ENCODE data around the gene OR6Q1. TPM values are rescaled to one million over a fixed set of nuclear protein-coding genes. Genes with fewer than 3 reads are reported as not detected.

The OR6Q1 gene
- total and polyA plus RNA-seq, 2 of the 13 experiments (the other 11 are each of a cell fraction or from before 2014, with no cell fraction given) = not detected

DNA sequence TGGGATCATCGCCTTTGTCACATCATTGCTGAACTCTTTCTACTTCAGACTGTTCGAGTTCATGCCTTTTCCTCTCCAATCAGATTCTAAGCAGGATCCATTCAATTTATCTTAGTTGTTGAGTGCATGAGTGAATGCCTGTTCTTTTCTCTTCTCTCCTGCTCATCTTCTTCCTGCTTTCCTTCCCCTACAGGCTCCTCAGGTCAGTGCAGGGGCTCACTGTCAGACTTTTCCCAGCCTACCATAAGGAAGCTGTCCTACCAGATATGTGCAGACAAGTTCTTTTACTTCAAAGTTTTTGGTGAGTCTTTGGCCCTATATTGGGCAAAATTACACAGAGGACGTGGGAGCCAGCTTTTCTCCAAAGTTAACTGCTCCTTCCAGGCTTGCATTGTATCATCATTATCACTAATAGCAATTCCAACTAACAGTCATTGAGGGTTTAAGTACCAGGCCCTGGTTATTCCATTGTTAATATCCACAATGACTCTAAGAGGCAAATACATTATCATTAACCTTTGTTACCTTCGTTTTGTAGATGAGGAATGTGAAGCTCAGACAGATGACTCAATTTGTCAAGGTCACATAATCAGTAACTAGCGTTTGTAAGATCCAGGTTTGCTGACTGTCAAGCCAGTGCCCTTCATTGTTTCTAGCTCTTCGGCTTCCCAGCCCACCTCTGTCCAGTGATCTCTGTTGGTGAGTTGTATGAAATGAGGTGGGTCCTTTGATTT lies 30.4 kb downstream of the OR6Q1 start (continued):
- TF ChIP-seq GLI4 (CRISPR knock-in tag; IDR thresholded peaks at IDR 0.05; ENCODE audit: borderline replicate concordance) (no peak), HNRNPL (IDR thresholded peaks at IDR 0.05; ENCODE audit: low read depth, low read length) (no peak), EZH2 (conservative IDR thresholded peaks at IDR 0.05; ENCODE audit: low read depth, low read length) (no peak), MED1 (CRISPR knock-in tag; IDR thresholded peaks at IDR 0.05) (peak; percentile 56), MXI1 (IDR thresholded peaks at IDR 0.05; ENCODE audit: borderline replicate concordance, low read depth, low read length) (no peak), AGO2 (optimal IDR thresholded peaks at IDR 0.05; ENCODE audit: low read depth, low read length) (no peak), TRIM24 (CRISPR knock-in tag; IDR thresholded peaks at IDR 0.05) (no peak), ZNF326 (CRISPR knock-in tag; IDR thresholded peaks at IDR 0.05; ENCODE audit: borderline replicate concordance) (no peak), HOXD1 (CRISPR knock-in tag; IDR thresholded peaks at IDR 0.05) (no peak)
- TF ChIP-seq, protein P1, sequence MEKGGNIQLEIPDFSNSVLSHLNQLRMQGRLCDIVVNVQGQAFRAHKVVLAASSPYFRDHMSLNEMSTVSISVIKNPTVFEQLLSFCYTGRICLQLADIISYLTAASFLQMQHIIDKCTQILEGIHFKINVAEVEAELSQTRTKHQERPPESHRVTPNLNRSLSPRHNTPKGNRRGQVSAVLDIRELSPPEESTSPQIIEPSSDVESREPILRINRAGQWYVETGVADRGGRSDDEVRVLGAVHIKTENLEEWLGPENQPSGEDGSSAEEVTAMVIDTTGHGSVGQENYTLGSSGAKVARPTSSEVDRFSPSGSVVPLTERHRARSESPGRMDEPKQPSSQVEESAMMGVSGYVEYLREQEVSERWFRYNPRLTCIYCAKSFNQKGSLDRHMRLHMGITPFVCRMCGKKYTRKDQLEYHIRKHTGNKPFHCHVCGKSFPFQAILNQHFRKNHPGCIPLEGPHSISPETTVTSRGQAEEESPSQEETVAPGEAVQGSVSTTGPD (CRISPR knock-in tag; IDR thresholded peaks at IDR 0.05) = no peak
- TF ChIP-seq, protein P2, sequence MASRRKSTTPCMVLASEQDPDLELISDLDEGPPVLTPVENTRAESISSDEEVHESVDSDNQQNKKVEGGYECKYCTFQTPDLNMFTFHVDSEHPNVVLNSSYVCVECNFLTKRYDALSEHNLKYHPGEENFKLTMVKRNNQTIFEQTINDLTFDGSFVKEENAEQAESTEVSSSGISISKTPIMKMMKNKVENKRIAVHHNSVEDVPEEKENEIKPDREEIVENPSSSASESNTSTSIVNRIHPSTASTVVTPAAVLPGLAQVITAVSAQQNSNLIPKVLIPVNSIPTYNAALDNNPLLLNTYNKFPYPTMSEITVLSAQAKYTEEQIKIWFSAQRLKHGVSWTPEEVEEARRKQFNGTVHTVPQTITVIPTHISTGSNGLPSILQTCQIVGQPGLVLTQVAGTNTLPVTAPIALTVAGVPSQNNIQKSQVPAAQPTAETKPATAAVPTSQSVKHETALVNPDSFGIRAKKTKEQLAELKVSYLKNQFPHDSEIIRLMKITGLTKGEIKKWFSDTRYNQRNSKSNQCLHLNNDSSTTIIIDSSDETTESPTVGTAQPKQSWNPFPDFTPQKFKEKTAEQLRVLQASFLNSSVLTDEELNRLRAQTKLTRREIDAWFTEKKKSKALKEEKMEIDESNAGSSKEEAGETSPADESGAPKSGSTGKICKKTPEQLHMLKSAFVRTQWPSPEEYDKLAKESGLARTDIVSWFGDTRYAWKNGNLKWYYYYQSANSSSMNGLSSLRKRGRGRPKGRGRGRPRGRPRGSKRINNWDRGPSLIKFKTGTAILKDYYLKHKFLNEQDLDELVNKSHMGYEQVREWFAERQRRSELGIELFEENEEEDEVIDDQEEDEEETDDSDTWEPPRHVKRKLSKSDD (CRISPR knock-in tag; IDR thresholded peaks at IDR 0.05; ENCODE audit: low read depth) = 0 out of 2 replicates have a peak, but pooled peaks have one; percentile 59
- TF ChIP-seq, protein P3, sequence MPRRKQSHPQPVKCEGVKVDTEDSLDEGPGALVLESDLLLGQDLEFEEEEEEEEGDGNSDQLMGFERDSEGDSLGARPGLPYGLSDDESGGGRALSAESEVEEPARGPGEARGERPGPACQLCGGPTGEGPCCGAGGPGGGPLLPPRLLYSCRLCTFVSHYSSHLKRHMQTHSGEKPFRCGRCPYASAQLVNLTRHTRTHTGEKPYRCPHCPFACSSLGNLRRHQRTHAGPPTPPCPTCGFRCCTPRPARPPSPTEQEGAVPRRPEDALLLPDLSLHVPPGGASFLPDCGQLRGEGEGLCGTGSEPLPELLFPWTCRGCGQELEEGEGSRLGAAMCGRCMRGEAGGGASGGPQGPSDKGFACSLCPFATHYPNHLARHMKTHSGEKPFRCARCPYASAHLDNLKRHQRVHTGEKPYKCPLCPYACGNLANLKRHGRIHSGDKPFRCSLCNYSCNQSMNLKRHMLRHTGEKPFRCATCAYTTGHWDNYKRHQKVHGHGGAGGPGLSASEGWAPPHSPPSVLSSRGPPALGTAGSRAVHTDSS (CRISPR knock-in tag; conservative IDR thresholded peaks at IDR 0.05) = no peak
